ENCODE data around the gene CPD.
A peak's percentile ranks its signal among the peaks of the same experiment; 100 is the strongest.
"Not testable (repeated sequence)": the region's sequence is repeated elsewhere in the genome, so short reads cannot be mapped to it uniquely, and the experiment has no call there.

CPD gene

GRCh38 chr17:30388321-30389179 is 9.8 kb downstream of the CPD start:
- peak; percentile 48 for DNase-seq (ENCODE audit: low spot score)

GRCh38 chr17:30389756-30390300 is 11.1 kb downstream of the CPD start:
- DNase-seq (ENCODE audit: low spot score) = no peak

GRCh38 chr17:30391534-30391933 is 12.8 kb downstream of the CPD start:
- no peak for DNase-seq (ENCODE audit: low spot score)

- DNase-seq (ENCODE audit: low spot score) = no peak
Observed at GRCh38 chr17:30393491-30393890, 14.8 kb downstream of the CPD start.

GRCh38 chr17:30393911-30394867 is 15.5 kb downstream of the CPD start:
- no peak for DNase-seq (ENCODE audit: low spot score)

- no peak for DNase-seq (ENCODE audit: low spot score)
Observed at GRCh38 chr17:30395398-30396022, 16.8 kb downstream of the CPD start.

GRCh38 chr17:30396129-30396528 is 17.4 kb downstream of the CPD start:
- no peak for DNase-seq (ENCODE audit: low spot score)

- no peak for DNase-seq (ENCODE audit: low spot score)
Observed at GRCh38 chr17:30396612-30397011, 17.9 kb downstream of the CPD start.

- DNase-seq (ENCODE audit: low spot score) = no peak
Observed at GRCh38 chr17:30398328-30399041, 19.8 kb downstream of the CPD start.

GRCh38 chr17:30401097-30401496 is 22.4 kb downstream of the CPD start:
- DNase-seq (ENCODE audit: low spot score) = no peak

- no peak for DNase-seq (ENCODE audit: low spot score)
Observed at GRCh38 chr17:30405161-30405560, 26.4 kb downstream of the CPD start.

GRCh38 chr17:30410627-30411026 is 31.9 kb downstream of the CPD start:
- DNase-seq (ENCODE audit: low spot score) = not testable (repeated sequence)

- DNase-seq (ENCODE audit: low spot score) = not testable (repeated sequence)
Observed at GRCh38 chr17:30412008-30412496, 33.3 kb downstream of the CPD start.

GRCh38 chr17:30413109-30413508 is 34.4 kb downstream of the CPD start:
- no peak for DNase-seq (ENCODE audit: low spot score)

GRCh38 chr17:30414486-30414885 is 35.8 kb downstream of the CPD start:
- no peak for DNase-seq (ENCODE audit: low spot score)

- no peak for DNase-seq (ENCODE audit: low spot score)
Observed at GRCh38 chr17:30415491-30415890, 36.8 kb downstream of the CPD start.

- DNase-seq (ENCODE audit: low spot score) = not testable (repeated sequence)
Observed at GRCh38 chr17:30418070-30418469, 39.3 kb downstream of the CPD start.

GRCh38 chr17:30421592-30421991 is 42.9 kb downstream of the CPD start:
- no peak for DNase-seq (ENCODE audit: low spot score)

GRCh38 chr17:30422171-30422570 is 43.4 kb downstream of the CPD start:
- no peak for DNase-seq (ENCODE audit: low spot score)

- no peak for DNase-seq (ENCODE audit: low spot score)
Observed at GRCh38 chr17:30424471-30424870, 45.7 kb downstream of the CPD start.

GRCh38 chr17:30426292-30426691 is 47.6 kb downstream of the CPD start:
- DNase-seq (ENCODE audit: low spot score) = no peak
